Glutamatergic neuron (in vitro differentiated cells): ENCODE data around the gene BOC. TPM values are rescaled to one million over a fixed set of nuclear protein-coding genes. Genes with fewer than 3 reads are reported as not detected.

ENCODE experiments used
- DNase-seq: peaks from one replicate; pipeline ENCODE4 v3.0.0; 2022
- H3K27ac Mint-ChIP-seq: one replicate; pipeline ENCODE4 v1.8.0; 2020; ENCODE audit warnings: mild to moderate bottlenecking, mixed read lengths, inconsistent platforms; ENCODE audit not compliant: unreplicated experiment
- H3K27me3 Mint-ChIP-seq: one replicate; pipeline ENCODE4 v1.8.0; 2020; ENCODE audit warnings: mild to moderate bottlenecking, moderate library complexity, mixed read lengths, inconsistent platforms; ENCODE audit not compliant: unreplicated experiment
- H3K36me3 Mint-ChIP-seq: one replicate; pipeline ENCODE4 v1.8.0; 2020; ENCODE audit warnings: mild to moderate bottlenecking, mixed read lengths, inconsistent platforms; ENCODE audit not compliant: unreplicated experiment
- H3K4me1 Mint-ChIP-seq: one replicate; pipeline ENCODE4 v1.8.0; 2020; ENCODE audit warnings: mild to moderate bottlenecking, low read depth, mixed read lengths, inconsistent platforms; ENCODE audit not compliant: unreplicated experiment
- H3K4me3 Mint-ChIP-seq: one replicate; pipeline ENCODE4 v1.8.0; 2020; ENCODE audit warnings: mild to moderate bottlenecking, mixed read lengths, inconsistent platforms; ENCODE audit not compliant: unreplicated experiment
- H3K9me3 Mint-ChIP-seq: one replicate; pipeline ENCODE4 v1.8.0; 2020; ENCODE audit warnings: mild to moderate bottlenecking, moderate library complexity, mixed read lengths, inconsistent platforms; ENCODE audit not compliant: unreplicated experiment
- total RNA-seq: library from RNA; stranded (reverse); fragmentation: NEBNext Ultra II Directional; extraction: Animal tissue kit (Norgen Biotek cat#: 25700); gene quantifications from one replicate; pipeline ENCODE4 v1.2.1, GENCODE V29; 2021; ENCODE audit not compliant: unreplicated experiment
- TF ChIP-seq, protein P1 (sequence below): fragments of 200-600 bp; sonication (generic); IDR thresholded peaks from one replicate; pipeline ENCODE4 v1.5.0; 2021; ENCODE audit not compliant: partially characterized antibody, unreplicated experiment

The BOC gene
- total RNA-seq, 1 donor from 2014 or later = 32.9 TPM

GRCh38 chr3:113295463-113295862, 84.1 kb downstream of the BOC start:
- Mint-ChIP-seq H3K4me1 (peaks cover 5% of the 10 kb centered on the region), H3K4me3 (no peak overlapping the region), H3K9me3 (no peaks in the 10 kb centered on the region), H3K27ac (no peak overlapping the region), H3K27me3 (no peaks in the 10 kb centered on the region), H3K36me3 (no peaks in the 10 kb centered on the region)
- TF ChIP-seq, protein P1, sequence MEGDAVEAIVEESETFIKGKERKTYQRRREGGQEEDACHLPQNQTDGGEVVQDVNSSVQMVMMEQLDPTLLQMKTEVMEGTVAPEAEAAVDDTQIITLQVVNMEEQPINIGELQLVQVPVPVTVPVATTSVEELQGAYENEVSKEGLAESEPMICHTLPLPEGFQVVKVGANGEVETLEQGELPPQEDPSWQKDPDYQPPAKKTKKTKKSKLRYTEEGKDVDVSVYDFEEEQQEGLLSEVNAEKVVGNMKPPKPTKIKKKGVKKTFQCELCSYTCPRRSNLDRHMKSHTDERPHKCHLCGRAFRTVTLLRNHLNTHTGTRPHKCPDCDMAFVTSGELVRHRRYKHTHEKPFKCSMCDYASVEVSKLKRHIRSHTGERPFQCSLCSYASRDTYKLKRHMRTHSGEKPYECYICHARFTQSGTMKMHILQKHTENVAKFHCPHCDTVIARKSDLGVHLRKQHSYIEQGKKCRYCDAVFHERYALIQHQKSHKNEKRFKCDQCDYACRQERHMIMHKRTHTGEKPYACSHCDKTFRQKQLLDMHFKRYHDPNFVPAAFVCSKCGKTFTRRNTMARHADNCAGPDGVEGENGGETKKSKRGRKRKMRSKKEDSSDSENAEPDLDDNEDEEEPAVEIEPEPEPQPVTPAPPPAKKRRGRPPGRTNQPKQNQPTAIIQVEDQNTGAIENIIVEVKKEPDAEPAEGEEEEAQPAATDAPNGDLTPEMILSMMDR = no peak
- no peak for DNase-seq

DNA sequence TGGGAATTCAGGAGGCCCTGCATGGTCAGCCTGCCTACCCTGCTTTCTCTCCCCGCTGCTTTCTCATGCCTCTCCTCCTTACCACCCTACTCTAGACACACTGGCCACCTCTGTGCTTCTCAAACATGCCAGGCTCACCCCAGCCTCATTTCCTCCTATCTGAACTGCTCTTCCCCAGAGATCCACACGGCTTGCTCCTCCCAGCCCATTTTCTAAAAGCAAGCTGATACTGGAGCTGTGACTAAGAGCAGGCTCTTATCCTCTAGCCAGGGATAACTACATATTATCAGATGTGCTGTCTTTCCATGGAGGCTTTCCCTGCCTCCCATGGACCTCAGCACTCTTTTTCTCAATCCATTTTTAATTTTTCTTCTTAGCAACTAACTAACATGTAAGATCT, 85.9 kb downstream of the BOC start:
- no peak for DNase-seq
- Mint-ChIP-seq H3K27ac (no peak overlapping the region), H3K9me3 (no peaks in the 10 kb centered on the region), H3K4me3 (no peak overlapping the region), H3K4me1 (peaks cover 5% of the 10 kb centered on the region), H3K27me3 (no peaks in the 10 kb centered on the region), H3K36me3 (no peaks in the 10 kb centered on the region)
- TF ChIP-seq, protein P1 = no peak

DNA sequence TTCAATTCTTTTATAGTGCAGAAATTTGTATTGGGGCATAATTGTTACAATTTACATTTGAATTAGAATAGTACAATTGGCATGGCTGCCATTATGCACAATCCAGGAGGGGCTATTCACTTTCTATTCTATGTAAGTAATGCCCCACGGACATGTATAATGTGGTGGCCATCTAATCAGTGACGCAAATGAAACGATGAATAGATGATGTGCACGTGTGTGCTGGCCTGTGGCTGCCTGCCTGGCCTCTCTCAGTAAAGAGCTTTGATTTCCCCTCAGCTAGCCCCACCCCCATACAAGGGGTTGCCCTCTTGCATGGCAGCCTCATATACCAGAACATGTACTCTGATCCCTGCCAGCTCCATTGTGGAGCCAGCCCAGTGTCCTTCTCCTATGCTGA, 86.5 kb downstream of the BOC start:
- Mint-ChIP-seq H3K4me1 (peaks cover 5% of the 10 kb centered on the region), H3K27ac (no peak overlapping the region), H3K36me3 (no peaks in the 10 kb centered on the region), H3K27me3 (no peaks in the 10 kb centered on the region), H3K9me3 (no peaks in the 10 kb centered on the region), H3K4me3 (no peak overlapping the region)
- DNase-seq = no peak
- TF ChIP-seq, protein P1 = no peak

DNA sequence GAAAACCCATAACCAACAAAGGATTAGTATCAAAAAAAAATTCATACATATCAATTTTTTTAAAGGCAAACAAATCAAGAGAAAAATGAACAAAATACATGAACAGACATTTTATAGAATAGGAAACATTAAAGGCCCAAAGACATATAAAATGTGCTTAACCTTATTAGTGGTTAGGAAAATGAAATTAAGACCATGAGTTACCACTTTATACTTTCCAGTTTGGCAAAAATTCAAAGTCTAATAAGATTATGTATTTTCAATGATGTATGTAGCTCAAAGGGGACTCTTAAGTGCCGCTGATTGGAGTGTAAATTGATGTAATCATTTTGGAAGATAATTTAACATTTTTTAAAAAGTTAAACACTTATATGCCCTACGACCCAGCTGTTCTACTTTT, 89.2 kb downstream of the BOC start:
- Mint-ChIP-seq H3K27ac (no peak overlapping the region), H3K4me1 (peaks cover 5% of the 10 kb centered on the region), H3K27me3 (no peaks in the 10 kb centered on the region), H3K9me3 (no peaks in the 10 kb centered on the region), H3K4me3 (no peak overlapping the region), H3K36me3 (no peaks in the 10 kb centered on the region)
- DNase-seq = no peak
- TF ChIP-seq, protein P1 = no peak

- Mint-ChIP-seq H3K4me1 (no peaks in the 10 kb centered on the region), H3K9me3 (no peaks in the 10 kb centered on the region), H3K4me3 (no peak overlapping the region), H3K27ac (no peak overlapping the region), H3K27me3 (no peaks in the 10 kb centered on the region), H3K36me3 (no peaks in the 10 kb centered on the region)
- DNase-seq = no peak
- TF ChIP-seq, protein P1 = no peak
These were observed 92.7 kb downstream of the BOC start for GRCh38 chr3:113304102-113304501.
